OCI-LY3 (cell line): ENCODE data around the gene TSPO2.

Experiments used
- H2AFZ ChIP-seq: fragments of 200-600, 300-600 bp; shearing (Covaris generic); 2 replicates; pipeline ENCODE4 v1.6.0; 2014; ENCODE audit warnings: antibody characterized with exemption, low read depth, low read length
- H3K27ac ChIP-seq: fragments of 200-600, 300-600 bp; sonication (generic); 2 replicates; pipeline ENCODE4 v1.5.1; 2014; ENCODE audit warnings: mild to moderate bottlenecking, low read length, moderate library complexity, mixed read lengths
- H3K27me3 ChIP-seq: fragments of 200-600, 300-600 bp; sonication (generic); 2 replicates; pipeline ENCODE4 v1.6.1; 2014; ENCODE audit warnings: low read depth, low read length, mixed read lengths
- H3K36me3 ChIP-seq: fragments of 200-600, 300-600 bp; sonication (generic); replicated peaks from 2 replicates; pipeline ENCODE3; 2014; ENCODE audit warnings: low read depth, low read length, mixed read lengths
- H3K4me1 ChIP-seq: fragments of 300-600, 200-600 bp; sonication (generic); 2 replicates; pipeline ENCODE4 v1.6.1; 2014; ENCODE audit warnings: low read length, mixed read lengths
- H3K4me2 ChIP-seq: fragments of 200-600, 300-600 bp; sonication (generic); 2 replicates; pipeline ENCODE4 v1.6.1; 2014; ENCODE audit warnings: low read length, mixed read lengths
- H3K4me3 ChIP-seq: fragments of 300-600, 200-600 bp; sonication (generic); 2 replicates; pipeline ENCODE4 v1.5.1; 2014; ENCODE audit warnings: antibody characterized with exemption, mild to moderate bottlenecking, low read length, moderate library complexity
- H3K79me2 ChIP-seq: fragments of 300-600, 200-600 bp; shearing (Covaris generic); 2 replicates; pipeline ENCODE4 v1.6.1; 2014; ENCODE audit warnings: mild to moderate bottlenecking, low read length, mixed read lengths
- H3K9ac ChIP-seq: fragments of 300-600, 200-600 bp; shearing (Covaris generic); 2 replicates; pipeline ENCODE4 v1.6.0; 2014; ENCODE audit warnings: mild to moderate bottlenecking, low read length, moderate library complexity
- H3K9me3 ChIP-seq: fragments of 200-600, 300-600 bp; shearing (Covaris generic); 2 replicates; pipeline ENCODE4 v1.6.1; 2014; ENCODE audit warnings: low read length, mixed read lengths; ENCODE audit not compliant: insufficient read depth
- H4K20me1 ChIP-seq: fragments of 200-600, 300-600 bp; sonication (generic); 2 replicates; pipeline ENCODE4 v1.6.1; 2016; ENCODE audit warnings: low read length, mixed read lengths; ENCODE audit not compliant: insufficient read depth
- EZH2phosphoT487 ChIP-seq: fragments of 200-600 bp; shearing (Covaris generic); IDR thresholded peaks from 2 replicates; pipeline ENCODE4 v1.6.1; 2018; ENCODE audit warnings: antibody characterized with exemption, mixed run types, low read depth
- TF ChIP-seq, protein P1 (sequence below): fragments of 200-600, 300-600 bp; sonication (generic); IDR thresholded peaks from 2 replicates; pipeline ENCODE4 v1.5.1; 2014; ENCODE audit warnings: antibody characterized with exemption, low read length, low read depth

The TSPO2 gene

DNA sequence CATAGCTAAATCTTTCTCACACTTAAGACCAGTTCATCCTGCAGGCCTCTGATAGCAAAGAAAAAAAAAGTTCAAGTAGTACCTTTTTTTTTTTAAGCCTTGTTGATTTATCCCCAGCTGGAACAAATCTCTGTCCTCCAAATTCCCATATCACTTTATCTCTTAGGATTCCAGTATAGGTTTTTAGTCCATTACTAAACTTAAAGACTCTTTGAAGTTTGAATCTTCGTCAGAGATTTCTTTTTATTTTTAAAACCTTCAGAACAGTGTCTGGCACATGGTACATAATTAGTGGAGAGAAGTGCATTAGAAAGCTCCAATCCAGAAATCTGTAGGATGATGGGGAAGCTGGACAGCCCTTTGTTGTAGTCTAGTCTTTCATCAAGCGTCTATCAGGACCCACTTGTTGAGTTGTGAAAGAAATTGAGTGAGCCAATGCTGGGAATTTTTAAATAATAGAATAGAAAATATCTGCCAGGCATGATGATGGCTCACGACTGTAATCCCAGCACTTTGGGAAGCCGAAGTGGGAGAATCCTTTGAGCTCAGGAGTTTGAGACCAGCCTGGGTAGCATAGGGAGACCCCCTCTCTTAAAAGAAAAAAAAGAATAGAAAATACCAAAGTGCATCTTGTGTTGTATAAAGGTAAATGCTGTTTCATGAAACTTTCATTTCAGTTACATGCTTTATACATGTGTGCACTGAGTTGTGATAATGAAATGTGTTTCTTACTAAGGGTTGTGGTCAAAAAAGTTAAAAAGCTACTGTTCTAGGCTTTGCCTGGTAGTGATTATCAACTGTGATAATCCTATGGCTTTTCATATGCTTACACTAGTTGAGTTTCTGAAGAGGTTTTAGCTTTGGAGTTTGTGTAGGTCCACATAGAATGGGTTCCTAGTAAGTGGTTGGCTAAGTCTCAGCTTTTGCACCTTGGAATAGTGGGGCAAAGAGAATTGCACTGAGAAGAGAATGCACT, 33.7 kb downstream of the TSPO2 start:
- no peak overlapping the region for H2AFZ ChIP-seq
- peaks cover 80% of the 10 kb centered on the region for H3K79me2 ChIP-seq
- TF ChIP-seq, protein P1, sequence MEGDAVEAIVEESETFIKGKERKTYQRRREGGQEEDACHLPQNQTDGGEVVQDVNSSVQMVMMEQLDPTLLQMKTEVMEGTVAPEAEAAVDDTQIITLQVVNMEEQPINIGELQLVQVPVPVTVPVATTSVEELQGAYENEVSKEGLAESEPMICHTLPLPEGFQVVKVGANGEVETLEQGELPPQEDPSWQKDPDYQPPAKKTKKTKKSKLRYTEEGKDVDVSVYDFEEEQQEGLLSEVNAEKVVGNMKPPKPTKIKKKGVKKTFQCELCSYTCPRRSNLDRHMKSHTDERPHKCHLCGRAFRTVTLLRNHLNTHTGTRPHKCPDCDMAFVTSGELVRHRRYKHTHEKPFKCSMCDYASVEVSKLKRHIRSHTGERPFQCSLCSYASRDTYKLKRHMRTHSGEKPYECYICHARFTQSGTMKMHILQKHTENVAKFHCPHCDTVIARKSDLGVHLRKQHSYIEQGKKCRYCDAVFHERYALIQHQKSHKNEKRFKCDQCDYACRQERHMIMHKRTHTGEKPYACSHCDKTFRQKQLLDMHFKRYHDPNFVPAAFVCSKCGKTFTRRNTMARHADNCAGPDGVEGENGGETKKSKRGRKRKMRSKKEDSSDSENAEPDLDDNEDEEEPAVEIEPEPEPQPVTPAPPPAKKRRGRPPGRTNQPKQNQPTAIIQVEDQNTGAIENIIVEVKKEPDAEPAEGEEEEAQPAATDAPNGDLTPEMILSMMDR = no peak
- no peak for TF ChIP-seq EZH2phosphoT487
- peaks cover 24% of the 10 kb centered on the region for H3K36me3 ChIP-seq
- H3K9ac ChIP-seq = no peak overlapping the region
- peaks cover 37% of the 10 kb centered on the region for H4K20me1 ChIP-seq
- no peak overlapping the region for H3K4me3 ChIP-seq
- H3K27ac ChIP-seq = no peak overlapping the region
- peaks cover 26% of the 10 kb centered on the region for H3K4me1 ChIP-seq
- H3K9me3 ChIP-seq = no peaks in the 10 kb centered on the region
- H3K27me3 ChIP-seq = no peaks in the 10 kb centered on the region
- no peak overlapping the region for H3K4me2 ChIP-seq

DNA sequence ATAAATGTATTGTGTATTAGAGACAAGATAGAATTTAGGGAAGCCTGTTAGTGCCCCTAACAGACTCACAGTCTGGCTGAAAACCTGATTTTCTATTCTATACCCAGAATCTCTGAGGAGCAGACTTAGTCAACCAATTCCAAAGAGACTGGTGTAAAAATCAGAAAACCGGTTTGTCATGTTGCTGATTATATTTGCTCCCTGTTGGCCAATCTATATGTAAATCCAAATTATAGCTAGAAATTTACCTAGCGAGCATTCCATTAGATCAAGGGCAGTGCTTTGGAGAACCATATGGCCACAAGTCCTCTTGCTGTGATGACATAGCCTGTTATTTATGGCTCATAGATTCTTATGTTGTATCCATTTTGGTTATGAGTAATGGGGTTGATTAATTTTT, 35.3 kb downstream of the TSPO2 start:
- Histone ChIP-seq H3K9ac (no peak overlapping the region), H2AFZ (no peak overlapping the region), H3K4me3 (no peak overlapping the region), H3K79me2 (peaks cover 85% of the 10 kb centered on the region), H3K9me3 (no peaks in the 10 kb centered on the region), H3K27ac (no peak overlapping the region), H4K20me1 (peaks cover 46% of the 10 kb centered on the region), H3K4me2 (no peak overlapping the region), H3K4me1 (peaks cover 23% of the 10 kb centered on the region), H3K27me3 (no peaks in the 10 kb centered on the region), H3K36me3 (peaks cover 33% of the 10 kb centered on the region)
- TF ChIP-seq, protein P1 = no peak
- no peak for TF ChIP-seq EZH2phosphoT487

DNA sequence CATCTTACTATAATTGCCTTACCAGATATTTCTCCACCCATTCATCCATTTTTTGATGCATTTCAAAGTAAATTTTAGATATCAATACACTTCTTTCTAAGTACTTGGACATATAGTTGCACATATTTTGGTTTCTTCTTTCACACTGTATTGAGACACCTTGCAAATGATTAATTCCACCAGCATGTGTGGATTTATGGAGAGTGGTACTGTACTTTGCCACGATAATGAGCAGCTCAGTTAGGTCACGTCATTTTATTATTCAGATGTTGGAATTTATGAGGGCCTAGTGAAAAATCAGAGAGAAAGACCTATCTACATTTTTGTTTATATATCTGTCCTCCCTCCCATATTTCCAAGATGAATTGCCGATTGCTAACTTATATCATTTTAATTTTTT, 35.8 kb downstream of the TSPO2 start:
- Histone ChIP-seq H3K27me3 (no peaks in the 10 kb centered on the region), H3K4me2 (no peak overlapping the region), H3K4me1 (peaks cover 23% of the 10 kb centered on the region), H3K9me3 (no peaks in the 10 kb centered on the region), H3K79me2 (peaks cover 84% of the 10 kb centered on the region), H2AFZ (no peak overlapping the region), H3K4me3 (no peak overlapping the region), H3K27ac (no peak overlapping the region), H3K9ac (no peak overlapping the region), H3K36me3 (peaks cover 33% of the 10 kb centered on the region), H4K20me1 (peaks cover 46% of the 10 kb centered on the region)
- no peak for TF ChIP-seq EZH2phosphoT487
- TF ChIP-seq, protein P1 = no peak

DNA sequence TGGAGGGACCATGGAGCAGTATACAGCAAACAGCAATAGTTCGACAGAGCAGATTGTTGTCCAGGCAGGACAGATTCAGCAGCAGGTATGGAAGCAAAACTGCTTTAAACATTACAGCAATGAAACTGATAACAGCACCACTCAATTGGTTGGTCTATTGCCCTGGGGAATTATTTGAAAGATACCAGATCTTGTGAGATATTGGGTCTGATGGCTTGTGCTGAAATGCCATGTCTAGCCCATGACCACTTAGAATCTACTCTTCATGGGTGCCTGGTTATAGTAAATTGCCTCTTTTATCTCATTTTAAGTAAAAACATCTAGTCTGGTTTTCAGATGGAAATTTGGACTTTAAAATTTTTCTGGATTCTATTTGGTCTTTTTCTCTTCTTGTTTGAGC, 36.8 kb downstream of the TSPO2 start:
- H3K4me1 ChIP-seq = peaks cover 23% of the 10 kb centered on the region
- no peak overlapping the region for H3K27ac ChIP-seq
- no peaks in the 10 kb centered on the region for H3K9me3 ChIP-seq
- TF ChIP-seq EZH2phosphoT487 = no peak
- TF ChIP-seq, protein P1 = no peak
- no peak overlapping the region for H3K4me2 ChIP-seq
- H3K36me3 ChIP-seq = peaks cover 39% of the 10 kb centered on the region
- H4K20me1 ChIP-seq = peaks cover 42% of the 10 kb centered on the region
- H3K27me3 ChIP-seq = no peaks in the 10 kb centered on the region
- no peak overlapping the region for H3K9ac ChIP-seq
- H2AFZ ChIP-seq = no peak overlapping the region
- H3K4me3 ChIP-seq = no peak overlapping the region
- H3K79me2 ChIP-seq = peaks cover 74% of the 10 kb centered on the region
